Endothelial cell of umbilical vein (primary cell): Measurements from ENCODE around the gene PARP3. TPM values are rescaled to one million over a fixed set of nuclear protein-coding genes. Genes with fewer than 3 reads are reported as not detected.

Source experiments
- BruUV-seq: library from RNA; stranded (reverse); fragments of 400-500 nt; replicated peaks from 2 replicates; lab custom pipeline; 2021; lab: Mats Ljungman, UMichigan
- CTCF ChIA-PET: fragments of 300-600, 350-600 bp; sonication (Branson Sonifier 250); formaldehyde crosslinking; loops from one replicate; lab custom pipeline; 2021; ENCODE audit warnings: antibody characterized with exemption, inconsistent platforms; lab: Charles Lee
- POLR2A ChIA-PET: fragments of 300-600, 350-600 bp; sonication (Branson Sonifier 250); formaldehyde crosslinking; loops from one replicate; lab custom pipeline; 2021; ENCODE audit warnings: antibody characterized with exemption, inconsistent platforms; lab: Charles Lee
- DNase-seq: peaks from one replicate; pipeline ENCODE4 v3.0.0-alpha.2; 2011; ENCODE audit warnings: low read depth, low spot score
- FAIRE-seq: peaks from 2 replicates; lab custom pipeline; 2011; peaks lifted over from hg19 to GRCh38; lab: Jason Lieb, UNC
- H2AFZ ChIP-seq: 2 replicates; pipeline ENCODE4 v1.6.0; 2012; ENCODE audit warnings: low read depth, low read length, control low read depth, inconsistent platforms
- H3K27ac ChIP-seq: 2 replicates; pipeline ENCODE4 v1.5.1; 2011; ENCODE audit warnings: low read depth, mild to moderate bottlenecking, control low read depth, low read length, moderate library complexity; ENCODE audit not compliant: insufficient read depth
- H3K27me3 ChIP-seq, 2 experiments: 2 replicates each; pipeline versions ENCODE4 v1.6.0 to v1.6.1; 2011; ENCODE audit warnings: low read length in 2 of 2, mixed read lengths in 1 of 2; ENCODE audit not compliant: control insufficient read depth in 2 of 2, insufficient read depth in 2 of 2
- H3K36me3 ChIP-seq, 2 experiments: 2 replicates in 1 of 2; 3 replicates in 1 of 2; pipeline ENCODE4 v1.5.1; 2011; ENCODE audit warnings: low read length in 2 of 2, mild to moderate bottlenecking in 1 of 2, moderate library complexity in 1 of 2; ENCODE audit not compliant: control insufficient read depth in 2 of 2, insufficient read depth in 2 of 2; ENCODE audit errors: extremely low read depth in 1 of 2
- H3K4me1 ChIP-seq: 3 replicates; pipeline ENCODE4 v1.5.1; 2011; ENCODE audit warnings: mild to moderate bottlenecking, low read length; ENCODE audit not compliant: control insufficient read depth, insufficient read depth; ENCODE audit errors: extremely low read depth
- H3K4me2 ChIP-seq: 2 replicates; pipeline ENCODE4 v1.6.1; 2011; ENCODE audit warnings: low read length, control low read depth, mixed read lengths; ENCODE audit not compliant: insufficient read depth
- H3K4me3 ChIP-seq, 3 experiments: fragments of 200-600 bp in 1 of 3; sonication (generic), shearing (Covaris generic) in 1 of 3; replicated peaks in 1 of 3; 2 replicates each; pipeline ENCODE4 v1.5.1; 2011 to 2016; ENCODE audit warnings: control low read depth in 3 of 3, low read length in 3 of 3, mild to moderate bottlenecking in 2 of 3, inconsistent platforms in 1 of 3, low read depth in 1 of 3, moderate library complexity in 1 of 3; ENCODE audit not compliant: insufficient read depth in 1 of 3
- H3K79me2 ChIP-seq: 2 replicates; pipeline ENCODE4 v1.6.0; 2012; ENCODE audit warnings: low read length, inconsistent platforms; ENCODE audit not compliant: control insufficient read depth, insufficient read depth
- H3K9ac ChIP-seq: replicated peaks from 2 replicates; pipeline ENCODE3; 2011; ENCODE audit warnings: low read length, control low read depth; ENCODE audit not compliant: insufficient read depth; ENCODE audit errors: extremely low read depth
- H3K9me1 ChIP-seq: replicated peaks from 3 replicates; pipeline ENCODE4 v1.6.0; 2011; ENCODE audit warnings: mild to moderate bottlenecking, low read length; ENCODE audit not compliant: control insufficient read depth, insufficient read depth; ENCODE audit errors: extremely low read depth
- H3K9me3 ChIP-seq: replicated peaks from 2 replicates; pipeline ENCODE4 v1.5.1; 2012; ENCODE audit warnings: low read length, inconsistent platforms; ENCODE audit not compliant: control insufficient read depth, insufficient read depth
- H4K20me1 ChIP-seq: replicated peaks from 2 replicates; pipeline ENCODE3; 2011; ENCODE audit warnings: mild to moderate bottlenecking, low read length; ENCODE audit not compliant: control insufficient read depth, insufficient read depth; ENCODE audit errors: extremely low read depth
- EZH2 ChIP-seq: IDR thresholded peaks from 2 replicates; pipeline ENCODE4 v1.6.1; 2012; ENCODE audit warnings: borderline replicate concordance, low read depth, mild to moderate bottlenecking, moderate library complexity, low read length, inconsistent platforms; ENCODE audit not compliant: severe bottlenecking
- FOS ChIP-seq: IDR thresholded peaks from 2 replicates; pipeline ENCODE4 v1.6.1; 2011; ENCODE audit warnings: mild to moderate bottlenecking, low read length, moderate library complexity, borderline replicate concordance; ENCODE audit not compliant: insufficient read depth
- GATA2 ChIP-seq: IDR thresholded peaks from 2 replicates; pipeline ENCODE4 v1.7.0; 2011; ENCODE audit warnings: low read depth, mild to moderate bottlenecking, moderate library complexity, mixed read lengths, low read length; ENCODE audit not compliant: insufficient read length, insufficient read depth
- JUN ChIP-seq: IDR thresholded peaks from 2 replicates; pipeline ENCODE4 v1.6.1; 2011; ENCODE audit warnings: borderline replicate concordance, low read depth; ENCODE audit not compliant: insufficient read length, insufficient read depth
- MYC ChIP-seq: IDR thresholded peaks from one replicate; pipeline ENCODE4 v1.6.1; 2011; ENCODE audit warnings: mild to moderate bottlenecking, low read depth, low read length
- POLR2A ChIP-seq: IDR thresholded peaks from 2 replicates; pipeline ENCODE4 v1.6.1; 2012; ENCODE audit warnings: low read depth, mild to moderate bottlenecking, control low read depth, low read length
- POLR2AphosphoS5 ChIP-seq: IDR thresholded peaks from 2 replicates; pipeline ENCODE4 v1.6.1; 2012; ENCODE audit warnings: low read depth, mild to moderate bottlenecking, control low read depth, low read length, moderate library complexity; ENCODE audit not compliant: insufficient read depth
- dilution Hi-C: fragments of 300-500 bp; cut with MboI; formaldehyde crosslinking; loops from one replicate; pipeline ENCODE4 v1.15.0; 2019; ENCODE audit warnings: low sequenced_read_pairs; ENCODE audit not compliant: extremely low pct_ligation_motif_present
- intact Hi-C: fragments of 100-400 bp; cut with micrococcal nuclease; formaldehyde crosslinking; loops from one replicate; pipeline ENCODE4 v1.10.0; 2022
- polyA plus RNA-seq, 4 experiments: library from polyadenylated mRNA; depleted of rRNA in 3 of 4; stranded (reverse) in 3 of 4; unstranded in 1 of 4; fragments of >200 nt; gene quantifications; 2 replicates each; pipeline versions ENCODE4 v1.2.1 to v1.2.3, GENCODE V29; 2011 to 2012; ENCODE audit warnings: missing spikeins in 1 of 4
- total RNA-seq: library from RNA; stranded (reverse); gene quantifications from 2 replicates; pipeline ENCODE4 v1.2.3, GENCODE V29; 2021
- TF ChIP-seq, protein P1 (sequence below), 2 donors: IDR thresholded peaks; 1 replicate in 1 of 2; 2 replicates in 1 of 2; pipeline ENCODE4 v1.5.1; 2011; ENCODE audit warnings: low read length in 2 of 2, mild to moderate bottlenecking in 2 of 2, moderate library complexity in 2 of 2, control low read depth in 1 of 2, inconsistent platforms in 1 of 2, low read depth in 1 of 2; ENCODE audit not compliant: insufficient read depth in 1 of 2; ENCODE audit errors: extremely low read depth in 1 of 2
- TF ChIP-seq, protein P2 (sequence below): IDR thresholded peaks from 2 replicates; pipeline ENCODE4 v1.6.1; 2011; ENCODE audit not compliant: insufficient read depth, insufficient read length

Gene PARP3
- total and polyA plus RNA-seq, 2 donors (not counting 3 experiments of a cell fraction or from before 2014, with no cell fraction given) = 10.0 to 13.8 TPM

DNA sequence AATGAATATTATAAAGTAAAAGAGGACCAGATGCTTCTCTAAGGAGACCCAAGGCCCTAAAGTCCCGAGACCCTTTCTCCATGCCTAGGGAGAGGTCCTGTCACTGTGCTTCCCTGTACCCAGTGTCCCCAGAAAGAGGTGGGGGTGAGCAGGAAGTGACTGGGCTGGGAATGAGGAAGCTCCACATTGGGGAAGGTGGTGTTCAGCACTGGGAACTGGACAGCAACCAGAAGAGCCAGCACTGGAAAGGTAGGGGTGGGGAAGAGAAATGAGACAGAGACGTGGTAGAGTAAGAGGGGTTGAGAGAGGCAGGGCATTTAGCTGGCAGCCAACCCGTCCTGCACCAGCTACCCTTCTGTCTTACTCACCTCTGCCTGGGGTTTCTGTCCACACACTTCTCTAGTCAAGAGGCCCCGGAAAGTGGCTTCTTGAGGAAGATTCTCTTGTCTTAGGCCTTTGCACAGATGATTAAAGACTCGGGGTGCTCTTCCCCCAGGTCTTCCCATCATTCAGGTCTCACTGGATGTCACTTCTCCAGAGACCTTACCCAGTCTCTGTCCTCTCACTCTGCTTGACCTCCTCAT is 12.7 kb upstream of the PARP3 start:
- no peak overlapping the region for H3K4me2 ChIP-seq
- H2AFZ ChIP-seq = no peak overlapping the region
- H3K79me2 ChIP-seq = no peaks in the 10 kb centered on the region
- H3K27ac ChIP-seq = no peak overlapping the region
- intact Hi-C loops = no loop called here
- FAIRE-seq (no peak), DNase-seq (no peak)
- TF ChIP-seq, protein P1, sequence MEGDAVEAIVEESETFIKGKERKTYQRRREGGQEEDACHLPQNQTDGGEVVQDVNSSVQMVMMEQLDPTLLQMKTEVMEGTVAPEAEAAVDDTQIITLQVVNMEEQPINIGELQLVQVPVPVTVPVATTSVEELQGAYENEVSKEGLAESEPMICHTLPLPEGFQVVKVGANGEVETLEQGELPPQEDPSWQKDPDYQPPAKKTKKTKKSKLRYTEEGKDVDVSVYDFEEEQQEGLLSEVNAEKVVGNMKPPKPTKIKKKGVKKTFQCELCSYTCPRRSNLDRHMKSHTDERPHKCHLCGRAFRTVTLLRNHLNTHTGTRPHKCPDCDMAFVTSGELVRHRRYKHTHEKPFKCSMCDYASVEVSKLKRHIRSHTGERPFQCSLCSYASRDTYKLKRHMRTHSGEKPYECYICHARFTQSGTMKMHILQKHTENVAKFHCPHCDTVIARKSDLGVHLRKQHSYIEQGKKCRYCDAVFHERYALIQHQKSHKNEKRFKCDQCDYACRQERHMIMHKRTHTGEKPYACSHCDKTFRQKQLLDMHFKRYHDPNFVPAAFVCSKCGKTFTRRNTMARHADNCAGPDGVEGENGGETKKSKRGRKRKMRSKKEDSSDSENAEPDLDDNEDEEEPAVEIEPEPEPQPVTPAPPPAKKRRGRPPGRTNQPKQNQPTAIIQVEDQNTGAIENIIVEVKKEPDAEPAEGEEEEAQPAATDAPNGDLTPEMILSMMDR (IDR thresholded peaks at IDR 0.05; ENCODE audit: extremely low read depth in 1 of 2, insufficient read depth in 1 of 2, low read depth in 1 of 2, low read length in 2 of 2) = no peak
- TF ChIP-seq EZH2 (no peak), FOS (no peak), JUN (no peak), POLR2A (no peak), GATA2 (no peak), POLR2AphosphoS5 (no peak), MYC (no peak)
- TF ChIP-seq, protein P2, sequence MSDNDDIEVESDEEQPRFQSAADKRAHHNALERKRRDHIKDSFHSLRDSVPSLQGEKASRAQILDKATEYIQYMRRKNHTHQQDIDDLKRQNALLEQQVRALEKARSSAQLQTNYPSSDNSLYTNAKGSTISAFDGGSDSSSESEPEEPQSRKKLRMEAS = no peak
- no peak overlapping the region for H3K4me3 ChIP-seq
- dilution Hi-C loops = no loop called here
- no peaks in the 10 kb centered on the region for H3K9me3 ChIP-seq
- no peak overlapping the region for H3K9ac ChIP-seq
- POLR2A ChIA-PET = no interaction called here
- H3K36me3 ChIP-seq = peaks cover 0 to 17% of the 10 kb centered on the region in 2 experiments
- H3K9me1 ChIP-seq = no peaks in the 10 kb centered on the region
- no peaks in the 10 kb centered on the region for H4K20me1 ChIP-seq
- no peaks in the 10 kb centered on the region for H3K4me1 ChIP-seq
- no TSS peak for BruUV-seq
- no peaks in the 10 kb centered on the region for H3K27me3 ChIP-seq
- CTCF ChIA-PET = no interaction called here
